HepG2 (cell line): ENCODE measurements around the gene RPH3AL. TPM values are rescaled to one million over a fixed set of nuclear protein-coding genes. Genes with fewer than 3 reads are reported as not detected.

Experiments used
- ATF3 ChIP-seq: sonication (generic); formaldehyde crosslinking; IDR thresholded peaks from 2 replicates; pipeline ENCODE4 v1.4.0; 2020; ENCODE audit warnings: missing genetic modification reagents
- ERF ChIP-seq: IDR thresholded peaks from 2 replicates; pipeline ENCODE4 v1.6.1; 2018; ENCODE audit warnings: missing biosample characterization, missing genetic modification reagents
- FOXM1 ChIP-seq: sonication (generic); formaldehyde crosslinking; IDR thresholded peaks from 2 replicates; pipeline ENCODE4 v1.5.0; 2020; ENCODE audit warnings: missing genetic modification reagents
- GPN1 ChIP-seq: sonication (generic); formaldehyde crosslinking; IDR thresholded peaks from 2 replicates; pipeline ENCODE4 v1.5.1; 2020; ENCODE audit warnings: missing genetic modification reagents, borderline replicate concordance
- KDM4B ChIP-seq: sonication (generic); formaldehyde crosslinking; IDR thresholded peaks from 2 replicates; pipeline ENCODE4 v1.4.0; 2020; ENCODE audit warnings: missing genetic modification reagents
- RXRB ChIP-seq: IDR thresholded peaks from 2 replicates; pipeline ENCODE4 v1.6.1; 2016; ENCODE audit warnings: borderline replicate concordance, missing genetic modification reagents, missing compliant biosample characterization
- SPEN ChIP-seq: sonication (generic); formaldehyde crosslinking; IDR thresholded peaks from 2 replicates; pipeline ENCODE4 v1.5.1; 2020; ENCODE audit warnings: low read depth, mild to moderate bottlenecking, missing genetic modification reagents
- UBTF ChIP-seq: sonication (generic); formaldehyde crosslinking; IDR thresholded peaks from 2 replicates; pipeline ENCODE4 v1.4.0; 2020; ENCODE audit warnings: mild to moderate bottlenecking, missing genetic modification reagents
- ZNF446 ChIP-seq: sonication (generic); formaldehyde crosslinking; IDR thresholded peaks from 2 replicates; pipeline ENCODE4 v1.5.0; 2020; ENCODE audit warnings: mild to moderate bottlenecking, missing genetic modification reagents
- ZNF567 ChIP-seq: sonication (generic); formaldehyde crosslinking; IDR thresholded peaks from 2 replicates; pipeline ENCODE4 v1.8.1; 2023; ENCODE audit warnings: mild to moderate bottlenecking, missing genetic modification reagents, borderline replicate concordance
- ZNF615 ChIP-seq: sonication (generic); formaldehyde crosslinking; IDR thresholded peaks from 2 replicates; pipeline ENCODE4 v1.5.0; 2020; ENCODE audit warnings: mild to moderate bottlenecking, missing genetic modification reagents, borderline replicate concordance
- ZNF720 ChIP-seq: sonication (generic); formaldehyde crosslinking; IDR thresholded peaks from 2 replicates; pipeline ENCODE4 v1.4.0; 2020; ENCODE audit warnings: missing genetic modification reagents
- polyA plus RNA-seq, 8 experiments: library from polyadenylated mRNA; depleted of rRNA in 3 of 8; stranded (reverse) in 7 of 8; unstranded in 1 of 8; fragments of >200 nt; fragmentation: Illumina TruSeq in 4 of 8; extraction: Trizol in 4 of 8; gene quantifications; 2 replicates each; pipeline versions ENCODE4 v1.2.1 to v1.2.3, GENCODE V29; 2011 to 2016; ENCODE audit warnings: low read depth in 4 of 8, missing spikeins in 1 of 8, mixed read lengths in 1 of 8; ENCODE audit not compliant: insufficient read depth in 1 of 8
- total RNA-seq, 5 experiments: library from RNA; depleted of rRNA; stranded (reverse); fragments of >200 nt; fragmentation: Illumina TruSeq; extraction: Trizol; gene quantifications; 2 replicates each; pipeline ENCODE4 v1.2.3, GENCODE V29; 2016; ENCODE audit warnings: low read depth in 1 of 5
- TF ChIP-seq, protein P1 (sequence below): sonication (generic); formaldehyde crosslinking; IDR thresholded peaks from 2 replicates; pipeline ENCODE4 v1.9.0; 2021; ENCODE audit warnings: missing genetic modification reagents, borderline replicate concordance
- TF ChIP-seq, protein P2 (sequence below): sonication (generic); formaldehyde crosslinking; IDR thresholded peaks from 2 replicates; pipeline ENCODE4 v1.5.0; 2020; ENCODE audit warnings: missing genetic modification reagents

Gene RPH3AL
- total and polyA plus RNA-seq, 2 of the 13 experiments (the other 11 are each of a cell fraction or from before 2014, with no cell fraction given), result 7.8 to 16.4 TPM

GRCh38 chr17:282000-282911 is 70.4 kb downstream of the RPH3AL start (continued):
- TF ChIP-seq UBTF (no peak), GPN1 (CRISPR knock-in tag) (no peak), SPEN (CRISPR knock-in tag) (no peak; the same call in 1 of the 2 replicates), ZNF567 (CRISPR knock-in tag) (no peak), ERF (CRISPR knock-in tag) (no peak), ZNF446 (no peak), ZNF615 (CRISPR knock-in tag) (no peak), KDM4B (no peak), FOXM1 (CRISPR knock-in tag) (no peak), ATF3 (CRISPR knock-in tag) (peak; percentile 90), RXRB (CRISPR knock-in tag) (no peak), ZNF720 (CRISPR knock-in tag) (no peak)
- TF ChIP-seq, protein P1, sequence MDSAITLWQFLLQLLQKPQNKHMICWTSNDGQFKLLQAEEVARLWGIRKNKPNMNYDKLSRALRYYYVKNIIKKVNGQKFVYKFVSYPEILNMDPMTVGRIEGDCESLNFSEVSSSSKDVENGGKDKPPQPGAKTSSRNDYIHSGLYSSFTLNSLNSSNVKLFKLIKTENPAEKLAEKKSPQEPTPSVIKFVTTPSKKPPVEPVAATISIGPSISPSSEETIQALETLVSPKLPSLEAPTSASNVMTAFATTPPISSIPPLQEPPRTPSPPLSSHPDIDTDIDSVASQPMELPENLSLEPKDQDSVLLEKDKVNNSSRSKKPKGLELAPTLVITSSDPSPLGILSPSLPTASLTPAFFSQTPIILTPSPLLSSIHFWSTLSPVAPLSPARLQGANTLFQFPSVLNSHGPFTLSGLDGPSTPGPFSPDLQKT (CRISPR knock-in tag), result no peak
- TF ChIP-seq, protein P2, sequence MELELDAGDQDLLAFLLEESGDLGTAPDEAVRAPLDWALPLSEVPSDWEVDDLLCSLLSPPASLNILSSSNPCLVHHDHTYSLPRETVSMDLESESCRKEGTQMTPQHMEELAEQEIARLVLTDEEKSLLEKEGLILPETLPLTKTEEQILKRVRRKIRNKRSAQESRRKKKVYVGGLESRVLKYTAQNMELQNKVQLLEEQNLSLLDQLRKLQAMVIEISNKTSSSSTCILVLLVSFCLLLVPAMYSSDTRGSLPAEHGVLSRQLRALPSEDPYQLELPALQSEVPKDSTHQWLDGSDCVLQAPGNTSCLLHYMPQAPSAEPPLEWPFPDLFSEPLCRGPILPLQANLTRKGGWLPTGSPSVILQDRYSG (CRISPR knock-in tag), result no peak
